Keratinocyte (primary cell): Measurements from ENCODE around the gene HSPG2. TPM values are rescaled to one million over a fixed set of nuclear protein-coding genes. Genes with fewer than 3 reads are reported as not detected.

Experiments
- DNase-seq: peaks from one replicate; pipeline ENCODE4 v3.0.0-alpha.2; 2011; ENCODE audit warnings: low read depth, missing footprints, low spot score
- FAIRE-seq: peaks from 2 replicates; lab custom pipeline; 2011; peaks lifted over from hg19 to GRCh38; lab: Jason Lieb, UNC
- H2AFZ ChIP-seq: 2 replicates; pipeline ENCODE4 v1.6.0; 2012; ENCODE audit warnings: low read length, control low read depth, inconsistent platforms; ENCODE audit not compliant: control insufficient read depth
- H3K27ac ChIP-seq: 2 replicates; pipeline ENCODE4 v1.5.1; 2011; ENCODE audit warnings: low read length; ENCODE audit not compliant: control insufficient read depth, insufficient read depth
- H3K27me3 ChIP-seq: 3 replicates; pipeline ENCODE4 v1.6.0; 2011; ENCODE audit warnings: low read length; ENCODE audit not compliant: control insufficient read depth, insufficient read depth; ENCODE audit errors: extremely low read depth
- H3K36me3 ChIP-seq, 2 experiments: 2 replicates in 1 of 2; 3 replicates in 1 of 2; pipeline ENCODE4 v1.5.1; 2011; ENCODE audit warnings: low read length in 2 of 2, mild to moderate bottlenecking in 1 of 2; ENCODE audit not compliant: control insufficient read depth in 2 of 2, insufficient read depth in 2 of 2; ENCODE audit errors: extremely low read depth in 1 of 2
- H3K4me1 ChIP-seq: 3 replicates; pipeline ENCODE4 v1.5.1; 2011; ENCODE audit warnings: low read length; ENCODE audit not compliant: control insufficient read depth, insufficient read depth; ENCODE audit errors: extremely low read depth
- H3K4me2 ChIP-seq: 3 replicates; pipeline ENCODE4 v1.6.0; 2011; ENCODE audit warnings: low read depth, low read length; ENCODE audit not compliant: control insufficient read depth, insufficient read depth; ENCODE audit errors: extremely low read depth
- H3K4me3 ChIP-seq, 3 experiments: fragments of 200-600 bp in 1 of 3; sonication (generic) in 1 of 3; 2 replicates in 2 of 3; 3 replicates in 1 of 3; pipeline ENCODE4 v1.5.1; 2011 to 2016; ENCODE audit warnings: low read length in 3 of 3, mild to moderate bottlenecking in 3 of 3, control low read depth in 2 of 3, inconsistent platforms in 1 of 3, low read depth in 1 of 3, mixed read lengths in 1 of 3, mixed run types in 1 of 3, moderate library complexity in 1 of 3; ENCODE audit not compliant: control insufficient read depth in 2 of 3, insufficient read depth in 2 of 3; ENCODE audit errors: extremely low read depth in 1 of 3
- H3K79me2 ChIP-seq: 2 replicates; pipeline ENCODE4 v1.6.0; 2012; ENCODE audit warnings: low read length; ENCODE audit not compliant: control insufficient read depth, insufficient read depth
- H3K9ac ChIP-seq: 3 replicates; pipeline ENCODE4 v1.6.0; 2011; ENCODE audit warnings: low read length; ENCODE audit not compliant: control insufficient read depth, insufficient read depth; ENCODE audit errors: extremely low read depth
- H3K9me1 ChIP-seq: 3 replicates; pipeline ENCODE4 v1.6.0; 2011; ENCODE audit warnings: low read length; ENCODE audit not compliant: control insufficient read depth, insufficient read depth; ENCODE audit errors: extremely low read depth
- H3K9me3 ChIP-seq: 2 replicates; pipeline ENCODE4 v1.5.1; 2012; ENCODE audit warnings: low read depth, low read length; ENCODE audit not compliant: control insufficient read depth
- H4K20me1 ChIP-seq: 3 replicates; pipeline ENCODE4 v1.6.0; 2011; ENCODE audit warnings: low read length; ENCODE audit not compliant: control insufficient read depth, insufficient read depth; ENCODE audit errors: extremely low read depth
- EZH2 ChIP-seq: IDR thresholded peaks from one replicate; pipeline ENCODE4 v1.6.1; 2012; ENCODE audit warnings: inconsistent platforms, mild to moderate bottlenecking, low read length, moderate library complexity
- dilution Hi-C: fragments of 300-500 bp; cut with MboI; formaldehyde crosslinking; loops from one replicate; pipeline ENCODE4 v1.7.0; 2020; ENCODE audit warnings: low sequenced_read_pairs; ENCODE audit not compliant: extremely low pct_ligation_motif_present
- polyA plus RNA-seq, 5 experiments: library from polyadenylated mRNA; depleted of rRNA in 3 of 5; stranded (reverse) in 3 of 5; stranded (forward) in 1 of 5; unstranded in 1 of 5; fragments of >200 nt; gene quantifications; 1 replicate in 1 of 5; 2 replicates in 3 of 5; 3 replicates in 1 of 5; pipeline versions ENCODE4 v1.2.1 to v1.2.3, GENCODE V29; 2011 to 2012; ENCODE audit warnings: missing spikeins in 2 of 5, low read depth in 1 of 5, low replicate concordance in 1 of 5
- TF ChIP-seq, protein P1 (sequence below), 3 experiments: IDR thresholded peaks in 1 of 3; conservative IDR thresholded peaks in 1 of 3; optimal IDR thresholded peaks in 1 of 3; 2 replicates in 2 of 3; 3 replicates in 1 of 3; pipeline versions ENCODE3 to v1.5.1; 2011; ENCODE audit warnings: low read length in 3 of 3, mild to moderate bottlenecking in 3 of 3, moderate library complexity in 2 of 3, control low read depth in 1 of 3, inconsistent platforms in 1 of 3; ENCODE audit not compliant: insufficient read depth in 2 of 3; ENCODE audit errors: extremely low read depth in 1 of 3

Gene HSPG2
- polyA plus RNA-seq, 1 donor (not counting 4 experiments of a cell fraction or from before 2014, with no cell fraction given) = 9.0 TPM

DNA sequence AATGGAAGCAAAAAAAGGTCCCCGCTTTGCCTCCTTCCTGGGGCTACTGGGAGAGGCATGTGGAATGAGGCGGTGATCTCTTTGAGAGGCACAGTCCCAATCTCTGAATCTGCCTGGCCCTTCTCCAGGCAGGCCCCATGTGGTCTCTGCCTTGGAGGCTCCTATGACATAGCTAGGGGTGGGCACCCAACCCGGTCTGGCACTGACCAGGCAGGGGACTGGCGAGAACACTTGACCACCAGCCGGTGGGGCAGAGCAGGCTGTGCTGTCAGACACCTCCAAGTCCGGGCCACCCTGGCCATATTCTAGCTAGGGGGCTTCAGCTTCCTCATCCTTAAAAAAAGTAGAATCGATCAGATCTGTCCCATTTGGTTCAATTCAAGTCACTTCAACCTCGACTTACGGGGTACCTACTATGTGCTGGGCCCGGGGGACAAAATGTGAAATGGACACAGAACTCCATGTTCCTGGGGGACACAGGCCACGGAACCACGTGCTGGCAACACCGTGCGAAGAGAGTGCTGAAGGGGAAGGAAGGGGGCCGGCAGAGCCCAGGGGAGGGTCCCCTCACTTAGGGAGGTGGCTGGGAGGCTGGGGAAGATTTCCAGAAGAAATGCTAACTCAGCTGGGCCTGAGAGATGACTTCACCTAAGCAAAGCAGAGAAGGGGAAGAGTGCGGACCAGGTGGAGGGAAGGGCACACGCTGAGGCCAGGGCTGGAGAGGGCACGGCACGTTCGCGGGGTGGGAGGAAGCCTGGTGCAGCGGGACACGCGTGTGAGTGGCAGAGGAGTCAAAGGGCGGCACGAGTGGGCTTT is 33.3 kb downstream of the HSPG2 start:
- TF ChIP-seq, protein P1, sequence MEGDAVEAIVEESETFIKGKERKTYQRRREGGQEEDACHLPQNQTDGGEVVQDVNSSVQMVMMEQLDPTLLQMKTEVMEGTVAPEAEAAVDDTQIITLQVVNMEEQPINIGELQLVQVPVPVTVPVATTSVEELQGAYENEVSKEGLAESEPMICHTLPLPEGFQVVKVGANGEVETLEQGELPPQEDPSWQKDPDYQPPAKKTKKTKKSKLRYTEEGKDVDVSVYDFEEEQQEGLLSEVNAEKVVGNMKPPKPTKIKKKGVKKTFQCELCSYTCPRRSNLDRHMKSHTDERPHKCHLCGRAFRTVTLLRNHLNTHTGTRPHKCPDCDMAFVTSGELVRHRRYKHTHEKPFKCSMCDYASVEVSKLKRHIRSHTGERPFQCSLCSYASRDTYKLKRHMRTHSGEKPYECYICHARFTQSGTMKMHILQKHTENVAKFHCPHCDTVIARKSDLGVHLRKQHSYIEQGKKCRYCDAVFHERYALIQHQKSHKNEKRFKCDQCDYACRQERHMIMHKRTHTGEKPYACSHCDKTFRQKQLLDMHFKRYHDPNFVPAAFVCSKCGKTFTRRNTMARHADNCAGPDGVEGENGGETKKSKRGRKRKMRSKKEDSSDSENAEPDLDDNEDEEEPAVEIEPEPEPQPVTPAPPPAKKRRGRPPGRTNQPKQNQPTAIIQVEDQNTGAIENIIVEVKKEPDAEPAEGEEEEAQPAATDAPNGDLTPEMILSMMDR (optimal IDR thresholded peaks at IDR 0.05 in 1 of 3, IDR thresholded peaks at IDR 0.05 in 1 of 3, conservative IDR thresholded peaks at IDR 0.05 in 1 of 3; ENCODE audit: extremely low read depth in 1 of 3, insufficient read depth in 2 of 3, low read length in 3 of 3) = no peak
- no peak for TF ChIP-seq EZH2
- no peaks in the 10 kb centered on the region for H3K9me3 ChIP-seq
- no peak overlapping the region for H3K4me2 ChIP-seq
- H3K36me3 ChIP-seq = peaks cover 0 to 12% of the 10 kb centered on the region in 2 experiments
- no peak overlapping the region for H3K4me3 ChIP-seq
- no peaks in the 10 kb centered on the region for H3K9me1 ChIP-seq
- H3K79me2 ChIP-seq = peaks cover 7% of the 10 kb centered on the region
- H2AFZ ChIP-seq = no peak overlapping the region
- H4K20me1 ChIP-seq = peaks cover 9% of the 10 kb centered on the region
- H3K4me1 ChIP-seq = peaks cover 16% of the 10 kb centered on the region
- dilution Hi-C loops = no loop called here
- no peaks in the 10 kb centered on the region for H3K27me3 ChIP-seq
- H3K27ac ChIP-seq = peak overlapping the region; percentile 76
- no peak for FAIRE-seq
- no peak for DNase-seq
- peak overlapping the region; percentile 44 for H3K9ac ChIP-seq

DNA sequence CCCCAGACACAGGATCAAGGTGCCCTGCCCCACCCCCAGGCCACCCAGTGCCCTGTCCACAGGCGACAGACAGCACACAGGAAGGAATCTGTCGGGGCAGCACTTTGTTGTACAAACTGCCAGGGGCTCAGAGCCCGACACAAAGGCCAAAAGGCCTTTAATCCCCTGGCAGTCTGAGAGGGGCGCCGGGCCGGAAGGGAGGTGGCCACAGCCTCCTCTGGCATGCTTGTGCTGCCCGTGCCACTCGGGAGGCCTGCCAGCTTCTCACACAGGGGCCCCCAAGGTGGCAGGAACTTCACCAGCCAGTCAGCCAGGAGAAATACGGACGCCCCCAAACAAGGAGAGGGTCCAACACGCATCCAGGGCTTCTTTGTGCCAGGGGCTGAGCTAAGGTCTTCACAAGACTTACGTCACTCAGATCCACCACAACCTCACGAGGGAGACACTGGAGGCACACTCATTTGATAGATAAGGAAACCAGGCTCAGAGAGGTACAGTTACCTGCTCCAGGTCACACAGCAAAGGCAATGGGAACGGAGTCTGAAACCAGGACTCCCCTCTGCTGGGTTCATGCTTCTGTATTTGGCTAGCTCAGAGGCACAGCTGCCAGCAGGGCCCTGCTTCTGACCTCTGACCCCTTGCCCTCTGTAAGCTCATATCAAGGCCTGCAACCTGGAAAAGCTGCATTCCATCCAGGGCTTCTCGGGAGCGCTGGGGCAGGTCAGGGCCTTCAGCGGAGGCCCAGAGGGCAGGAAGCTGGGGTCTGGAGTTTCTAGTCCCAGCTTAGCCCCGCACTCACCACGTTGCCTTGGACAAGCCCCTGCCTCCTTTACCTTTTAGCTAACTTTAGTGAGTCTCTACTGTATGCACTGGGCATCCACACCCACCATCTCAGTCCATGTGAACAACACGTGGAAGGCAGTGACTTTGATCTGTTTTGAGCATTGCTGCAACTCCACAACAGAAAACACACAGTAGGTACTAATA is 34.8 kb downstream of the HSPG2 start:
- Histone ChIP-seq H3K4me3 (no peak overlapping the region), H3K9me1 (no peaks in the 10 kb centered on the region), H3K27me3 (no peaks in the 10 kb centered on the region), H4K20me1 (peaks cover 9% of the 10 kb centered on the region), H3K36me3 (peaks cover 6 to 12% of the 10 kb centered on the region in 2 experiments), H3K4me1 (peaks cover 16% of the 10 kb centered on the region), H3K4me2 (no peak overlapping the region), H2AFZ (no peak overlapping the region), H3K27ac (no peak overlapping the region), H3K9ac (no peak overlapping the region), H3K9me3 (no peaks in the 10 kb centered on the region), H3K79me2 (peaks cover 7% of the 10 kb centered on the region)
- no peak for TF ChIP-seq EZH2
- TF ChIP-seq, protein P1 (optimal IDR thresholded peaks at IDR 0.05 in 1 of 3, IDR thresholded peaks at IDR 0.05 in 1 of 3, conservative IDR thresholded peaks at IDR 0.05 in 1 of 3; ENCODE audit: extremely low read depth in 1 of 3, insufficient read depth in 2 of 3, low read length in 3 of 3) = no peak
- no peak for DNase-seq
- FAIRE-seq = no peak
- dilution Hi-C loops = no loop called here
